Panc1 (cell line): ENCODE data around the gene FRG2B.

Experiments
- CTCF ChIP-seq: fragments of 450-650 bp; IDR thresholded peaks from 2 replicates; pipeline ENCODE4 v1.5.1; 2017; ENCODE audit warnings: mild to moderate bottlenecking
- POLR2AphosphoS5 ChIP-seq: IDR thresholded peaks from 2 replicates; pipeline ENCODE4 v1.6.1; 2012; ENCODE audit warnings: mild to moderate bottlenecking, low read depth, low read length, moderate library complexity
- REST ChIP-seq, 2 experiments: IDR thresholded peaks; 2 replicates each; pipeline ENCODE4 v1.6.1; 2011 to 2012; ENCODE audit warnings: low read depth in 2 of 2, control low read depth in 1 of 2, low read length in 1 of 2, mild to moderate bottlenecking in 1 of 2, moderate library complexity in 1 of 2; ENCODE audit not compliant: insufficient read depth in 1 of 2
- SIN3A ChIP-seq: IDR thresholded peaks from 2 replicates; pipeline ENCODE4 v1.6.1; 2012; ENCODE audit warnings: low read depth, mild to moderate bottlenecking, low read length, moderate library complexity, borderline replicate concordance; ENCODE audit not compliant: insufficient read depth

GRCh38 chr10:133608855-133609254, 17.7 kb downstream of the FRG2B start:
- TF ChIP-seq CTCF, result no peak
- TF ChIP-seq POLR2AphosphoS5, result no peak
- TF ChIP-seq REST (IDR thresholded peaks at IDR 0.05; ENCODE audit: insufficient read depth in 1 of 2, low read depth in 2 of 2, low read length in 1 of 2), result no peak
- no peak for TF ChIP-seq SIN3A
